HG02981 (cell line): Measurements from ENCODE around the gene LIMK2.
"Not testable (repeated sequence)": the region's sequence is repeated elsewhere in the genome, so short reads cannot be mapped to it uniquely, and the experiment has no call there.

ENCODE experiments used
- ATAC-seq: cut with Tn5 transposase; IDR thresholded peaks from one replicate; pipeline ENCODE4 v1.9.1; 2021; ENCODE audit warnings: mild to moderate bottlenecking, moderate library complexity; ENCODE audit not compliant: unreplicated experiment

LIMK2 gene

DNA sequence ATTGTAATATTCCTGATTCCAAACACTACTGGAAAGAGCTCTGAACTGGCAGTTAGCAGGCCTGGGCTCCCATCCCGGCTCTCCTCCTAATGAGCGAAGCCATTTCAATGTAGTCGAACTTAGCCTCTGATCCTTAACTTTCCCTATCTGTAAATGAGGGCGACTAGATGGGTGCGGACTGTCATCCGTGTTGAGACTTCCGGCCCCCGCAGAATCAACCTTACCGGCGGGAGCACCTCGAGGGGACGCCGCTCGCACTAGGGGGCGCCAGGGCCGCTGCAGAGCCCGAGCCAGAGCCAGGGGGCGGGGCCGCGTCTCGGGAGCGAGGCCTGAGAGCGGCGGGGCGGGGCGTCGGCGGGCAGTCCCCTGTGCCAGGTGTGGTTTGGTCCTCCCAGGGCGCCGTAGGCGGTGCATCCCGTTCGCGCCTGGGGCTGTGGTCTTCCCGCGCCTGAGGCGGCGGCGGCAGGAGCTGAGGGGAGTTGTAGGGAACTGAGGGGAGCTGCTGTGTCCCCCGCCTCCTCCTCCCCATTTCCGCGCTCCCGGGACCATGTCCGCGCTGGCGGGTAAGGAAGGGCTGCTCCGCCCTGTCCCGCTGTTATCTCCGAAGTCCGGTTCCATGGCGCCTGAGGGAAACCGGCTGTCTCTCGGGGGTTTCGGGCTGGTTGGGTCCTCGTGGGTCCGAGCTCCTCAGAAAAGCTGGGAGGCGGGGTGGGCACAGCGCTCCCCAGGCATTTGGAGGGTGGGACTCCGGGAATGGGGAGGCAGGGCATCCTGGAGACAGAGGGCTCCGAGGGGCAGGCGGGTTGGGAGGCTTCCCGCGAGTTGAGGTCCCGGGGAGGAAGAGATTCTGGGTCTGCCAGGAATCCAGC, at the start of gene LIMK2:
LIMK2 (plus strand) TSS at position 437 of the 869 bp plus-strand sequence; CDS start at position 548, 111 bp downstream.
- ATAC-seq: peak; percentile 91

- ATAC-seq: no peak
These were observed 41.1 kb upstream of the LIMK2 start for GRCh38 chr22:31170971-31171370.

GRCh38 chr22:31171734-31172133, 40.4 kb upstream of the LIMK2 start:
- ATAC-seq: not testable (repeated sequence)

- no peak for ATAC-seq
These were observed 38.5 kb upstream of the LIMK2 start for GRCh38 chr22:31173386-31174145.

- ATAC-seq: no peak
These were observed 35.2 kb upstream of the LIMK2 start for GRCh38 chr22:31176923-31177322.

GRCh38 chr22:31177420-31178162, 34.5 kb upstream of the LIMK2 start:
- no peak for ATAC-seq

DNA sequence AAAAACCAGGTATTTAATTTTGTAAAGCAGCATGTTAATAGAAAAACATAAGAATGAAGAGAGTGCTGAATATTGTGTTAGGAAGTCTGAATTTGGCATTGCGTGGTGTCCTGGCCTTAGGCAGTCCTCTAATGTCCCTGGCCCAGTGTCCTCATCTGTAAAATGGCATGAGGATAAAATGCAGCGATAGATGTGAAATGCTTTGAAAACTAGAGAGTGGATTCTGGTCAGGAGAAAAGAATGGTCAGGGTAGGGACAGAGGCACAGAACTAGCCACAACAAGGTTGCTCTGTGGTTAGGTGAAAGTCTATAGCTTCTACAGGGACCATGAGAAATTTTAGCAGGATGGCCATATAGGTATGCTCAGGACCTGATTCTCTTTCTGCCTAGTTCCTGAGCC, 33.2 kb upstream of the LIMK2 start:
- no peak for ATAC-seq

DNA sequence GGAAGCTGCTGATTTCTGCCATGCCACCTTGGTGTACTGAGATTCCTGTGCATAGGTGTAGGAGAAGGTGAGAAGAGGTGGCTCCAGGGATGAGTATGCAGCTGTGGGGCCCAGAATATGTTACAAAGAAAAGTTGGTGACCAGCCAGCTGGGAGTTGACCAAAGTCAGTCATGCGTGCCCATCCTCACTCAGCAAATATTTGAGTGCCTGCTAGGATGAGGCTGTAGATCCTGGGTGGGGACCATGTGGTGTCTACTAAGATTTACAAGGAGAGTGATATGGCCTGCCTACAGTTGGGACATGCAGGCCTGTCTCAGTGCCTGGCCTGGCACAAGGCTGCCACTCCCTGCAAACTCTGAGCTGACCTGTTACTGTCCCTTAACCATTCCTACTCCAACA, 32.8 kb upstream of the LIMK2 start:
- no peak for ATAC-seq

DNA sequence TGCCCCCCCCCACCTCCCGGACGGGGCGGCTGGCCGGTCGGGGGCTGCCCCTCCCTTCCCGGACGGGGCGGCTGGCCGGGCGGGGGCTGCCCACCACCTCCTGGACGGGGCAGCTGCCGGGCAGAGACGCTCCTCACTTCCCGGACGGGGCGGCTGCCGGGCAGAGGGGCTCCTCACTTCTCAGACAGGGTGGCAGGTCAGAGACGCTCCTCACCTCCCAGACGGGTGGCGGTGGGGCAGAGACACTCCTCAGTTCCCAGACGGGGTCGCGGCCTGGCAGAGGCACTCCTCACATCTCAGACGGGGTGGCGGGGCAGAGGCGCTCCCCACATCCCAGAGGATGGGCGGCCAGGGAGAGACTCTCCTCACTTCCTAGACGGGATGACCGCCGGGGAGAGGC, 28.1 kb upstream of the LIMK2 start:
- no peak for ATAC-seq

DNA sequence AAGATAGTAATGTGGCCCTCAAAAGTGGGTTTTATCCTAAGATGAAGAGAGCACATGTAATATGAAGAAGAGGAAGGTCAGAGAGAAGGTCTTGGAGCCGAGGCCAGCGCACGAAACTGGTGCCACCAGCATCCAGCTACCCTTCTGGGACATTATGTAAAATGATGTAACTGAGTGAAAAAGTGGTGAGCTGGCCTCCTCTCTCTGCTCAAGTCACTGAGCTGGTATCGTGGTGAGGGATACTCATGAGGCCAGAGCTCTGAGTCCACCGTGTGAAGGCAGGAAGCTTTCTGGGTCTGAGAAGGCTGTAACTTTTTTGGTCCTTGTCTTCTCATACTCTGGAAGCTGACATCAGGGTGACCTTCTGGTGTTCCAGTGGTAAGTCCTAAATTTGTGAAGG, 27.0 kb upstream of the LIMK2 start:
- no peak for ATAC-seq

DNA sequence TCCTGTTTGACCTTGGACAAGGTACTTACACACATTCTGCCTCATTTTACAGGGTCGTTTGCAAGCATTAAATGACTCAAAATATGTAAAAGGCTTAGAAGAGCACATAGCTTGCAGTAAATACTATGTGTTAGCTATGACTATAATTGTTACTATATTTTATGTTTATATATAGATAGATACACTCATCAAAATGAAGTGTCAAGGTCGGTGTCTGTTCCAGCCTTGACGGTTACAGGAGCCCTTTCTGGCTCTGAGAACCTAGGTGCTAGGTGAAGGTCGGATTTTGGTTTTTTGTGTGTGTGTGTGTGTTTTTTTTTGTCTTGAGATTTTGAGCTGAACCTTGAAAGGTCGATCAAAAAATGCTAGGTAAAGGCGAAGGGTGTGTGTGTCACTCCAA, 24.5 kb upstream of the LIMK2 start:
- ATAC-seq: no peak

GRCh38 chr22:31192513-31192912, 19.6 kb upstream of the LIMK2 start:
- no peak for ATAC-seq

- no peak for ATAC-seq
These were observed 19.0 kb upstream of the LIMK2 start for GRCh38 chr22:31193092-31193491.

DNA sequence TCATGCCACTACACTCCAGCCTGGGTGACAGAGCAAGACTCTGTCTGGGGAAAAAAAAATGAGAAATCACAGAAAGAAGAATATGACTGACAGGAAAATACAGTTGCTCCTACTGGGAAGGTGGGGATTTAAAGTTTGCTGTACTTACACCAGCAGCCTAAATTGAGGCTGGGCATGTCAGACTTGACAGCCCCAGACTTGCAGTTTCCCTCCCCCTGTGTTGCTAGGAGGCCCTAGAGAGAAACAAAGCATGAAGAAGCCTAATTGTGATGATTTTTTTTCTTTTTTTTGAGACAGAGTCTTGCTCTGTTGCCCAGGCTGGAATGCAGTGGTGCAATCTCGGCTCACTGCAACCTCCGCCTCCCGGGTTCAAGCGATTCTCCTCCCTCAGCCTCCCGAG, 17.4 kb upstream of the LIMK2 start:
- not testable (repeated sequence) for ATAC-seq

- no peak for ATAC-seq
These were observed 12.9 kb upstream of the LIMK2 start for GRCh38 chr22:31199187-31199586.

DNA sequence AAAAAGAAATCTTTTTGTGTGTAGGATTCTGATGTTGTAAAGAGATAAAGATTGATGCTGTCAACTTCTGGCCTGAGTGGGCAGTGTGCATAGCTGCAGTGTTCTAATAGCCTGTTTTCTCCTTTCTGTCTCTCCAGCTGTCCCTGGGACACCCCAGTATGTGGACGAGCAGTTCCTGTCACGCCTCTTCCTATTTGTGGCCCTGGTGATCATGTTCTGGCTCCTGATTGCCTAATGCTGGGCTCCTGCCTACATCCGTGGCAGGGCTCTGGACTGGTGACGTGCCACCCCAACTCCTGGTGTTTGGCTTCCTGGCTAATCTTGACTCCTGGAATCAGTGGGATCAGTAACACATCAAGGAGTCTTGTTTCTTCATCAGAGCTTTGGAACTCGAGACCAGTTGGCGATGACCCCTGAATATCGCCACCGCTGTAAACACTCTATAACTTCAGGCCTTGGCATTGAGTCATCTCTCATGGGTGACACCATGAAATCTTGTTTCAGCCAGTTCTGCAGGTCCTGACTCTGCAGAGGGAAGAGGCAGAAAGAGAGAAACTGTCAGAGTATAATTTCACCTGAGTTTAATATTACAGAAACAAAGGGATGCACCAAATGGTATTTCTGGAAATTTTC, 7.6 kb upstream of the LIMK2 start:
- not testable (repeated sequence) for ATAC-seq

- not testable (repeated sequence) for ATAC-seq
These were observed 7.0 kb upstream of the LIMK2 start for GRCh38 chr22:31205059-31205458.

GRCh38 chr22:31206460-31206859, 5.6 kb upstream of the LIMK2 start:
- not testable (repeated sequence) for ATAC-seq

DNA sequence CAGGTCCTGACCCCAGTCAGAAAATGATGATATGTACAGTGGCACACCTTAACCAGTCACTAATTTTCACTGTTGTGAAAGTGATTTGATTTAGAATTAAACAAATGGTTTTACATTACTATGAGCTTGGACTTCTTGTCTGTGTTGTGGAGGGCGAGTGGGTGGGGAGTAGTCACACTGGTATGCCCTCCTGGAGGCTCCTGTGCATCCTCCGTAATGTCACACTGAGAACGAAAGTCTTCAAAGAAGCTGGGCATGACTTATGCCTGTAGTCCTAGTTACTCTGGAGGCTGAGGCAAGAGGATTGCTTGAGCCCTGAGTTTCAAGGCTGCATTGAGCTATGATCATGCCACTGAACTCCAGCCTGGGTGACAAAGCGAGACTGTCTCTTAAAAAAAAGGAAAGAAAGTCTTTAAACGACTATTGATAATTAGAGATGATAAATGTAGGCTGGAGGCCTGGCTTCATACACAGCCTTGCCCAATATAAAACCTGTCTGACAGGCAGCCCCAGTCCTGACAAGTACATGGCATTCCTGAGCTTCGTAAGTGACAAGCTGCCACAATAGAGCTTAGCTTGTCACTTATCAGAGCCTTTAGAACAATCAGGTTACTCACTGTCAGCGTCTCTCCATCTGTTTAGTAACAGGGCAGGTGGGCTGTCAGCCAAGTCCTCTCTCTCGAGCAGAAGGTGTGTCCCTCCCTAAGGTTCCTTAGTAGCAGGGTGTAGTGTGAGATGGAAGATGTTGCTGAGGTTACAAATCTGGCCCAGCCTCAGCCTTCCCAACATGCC, 5.0 kb upstream of the LIMK2 start:
- no peak for ATAC-seq
